H1 (cell line): ENCODE measurements around the gene SLC41A2. TPM values are rescaled to one million over a fixed set of nuclear protein-coding genes. Genes with fewer than 3 reads are reported as not detected.

Experiments used
- CTBP2 ChIP-seq: IDR thresholded peaks from 2 replicates; pipeline ENCODE4 v1.7.0; 2011; ENCODE audit warnings: borderline replicate concordance, mild to moderate bottlenecking, moderate library complexity, mixed read lengths, low read length; ENCODE audit not compliant: insufficient read depth, insufficient read length
- polyA plus RNA-seq, 7 experiments: library from polyadenylated mRNA; depleted of rRNA in 3 of 7; stranded (reverse) in 5 of 7; unstranded in 2 of 7; fragments of >200 nt in 5 of 7; fragments of 200-250 nt in 2 of 7; gene quantifications; 1 replicate in 5 of 7; 2 replicates in 1 of 7; 4 replicates in 1 of 7; pipeline versions ENCODE4 v1.2.1 to v1.2.3, GENCODE V29; 2011 to 2013; ENCODE audit warnings: missing spikeins in 2 of 7, mixed read lengths in 2 of 7
- total RNA-seq: library from RNA; stranded (reverse); fragmentation: NEBNext Ultra II Directional; extraction: Animal tissue kit (Norgen Biotek cat#: 25700); gene quantifications from 2 replicates; pipeline ENCODE4 v1.2.1, GENCODE V29; 2021

SLC41A2 gene
- total and polyA plus RNA-seq, 2 of the 8 experiments (the other 6 are each of a cell fraction or from before 2014, with no cell fraction given), result 0.79 to 3.0 TPM

GRCh38 chr12:104909761-104910160 lies 48.3 kb downstream of the SLC41A2 start (continued):
- TF ChIP-seq CTBP2, result no peak

Other genes starting within 250 kb of the SLC41A2 start
- 39.5 and 43.7 TPM in 2 replicates for gene NOPCHAP1, start 28.0 kb upstream of the SLC41A2 start, total RNA-seq
- 14.9 and 17.2 TPM in 2 replicates for gene NOPCHAP1, start 28.0 kb upstream of the SLC41A2 start, polyA plus RNA-seq (2011; rRNA removed)
- gene ALDH1L2, start 126.2 kb upstream of the SLC41A2 start, total RNA-seq, result 4.4 and 7.2 TPM in 2 replicates
- gene ALDH1L2, start 126.2 kb upstream of the SLC41A2 start, polyA plus RNA-seq (2011; rRNA removed), result 3.7 and 3.9 TPM in 2 replicates
- gene WASHC4, start 149.4 kb upstream of the SLC41A2 start, total RNA-seq, result 38.5 and 40.2 TPM in 2 replicates
- 6.8 and 13.0 TPM in 2 replicates for gene WASHC4, start 149.4 kb upstream of the SLC41A2 start, polyA plus RNA-seq (2011; rRNA removed)